IPS DF 19.7 (cell line): Measurements from ENCODE around the gene HABP4.

Experiments
- DNase-seq: peaks from one replicate; pipeline ENCODE4 v3.0.0-alpha.2; 2013; ENCODE audit warnings: low read depth, low spot score

The HABP4 gene

DNA sequence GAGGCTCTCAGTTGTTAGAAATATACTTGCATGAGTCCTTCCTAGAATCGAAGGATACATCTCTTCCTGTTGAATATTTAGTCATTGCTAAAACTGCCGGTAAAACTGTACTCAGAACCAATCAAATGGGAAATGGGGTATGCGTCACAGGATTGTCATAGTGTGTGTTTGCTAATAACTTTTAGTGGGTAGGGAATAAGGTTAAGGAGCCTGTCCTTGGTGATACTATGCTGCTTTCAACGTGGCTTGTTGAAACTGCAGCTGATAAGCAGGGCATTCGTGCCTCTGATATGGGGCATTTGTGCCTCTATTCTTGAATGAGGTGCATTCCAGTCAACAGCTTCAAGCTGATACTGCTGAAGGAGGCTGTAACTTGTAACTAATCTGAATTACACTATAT, 26.6 kb downstream of the HABP4 start:
- DNase-seq = no peak

DNA sequence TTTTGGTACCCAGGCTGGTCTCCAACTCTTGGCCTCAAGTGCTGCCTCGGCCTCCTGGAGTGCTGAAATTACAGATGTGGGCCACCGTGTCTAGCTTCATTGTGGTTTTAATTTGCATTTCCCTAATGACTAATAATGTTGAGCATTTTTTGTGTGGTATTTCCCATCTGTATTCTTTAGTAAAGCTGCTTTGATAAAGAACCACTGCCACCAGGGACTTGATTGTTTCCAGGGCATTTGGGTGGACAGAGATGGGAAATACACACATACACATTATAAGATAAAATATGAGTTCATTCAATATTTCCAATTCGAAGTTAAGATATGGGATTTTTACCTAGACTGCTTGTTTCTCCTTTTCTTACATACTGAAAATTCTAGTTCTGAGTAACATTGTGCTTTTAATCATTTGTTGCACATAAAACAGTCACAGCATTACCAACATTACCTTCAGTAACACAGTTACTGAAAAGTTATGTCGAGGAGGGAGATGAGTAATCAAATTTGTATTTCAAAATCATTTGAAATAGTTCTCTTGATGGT, 28.9 kb downstream of the HABP4 start:
- DNase-seq = no peak

DNA sequence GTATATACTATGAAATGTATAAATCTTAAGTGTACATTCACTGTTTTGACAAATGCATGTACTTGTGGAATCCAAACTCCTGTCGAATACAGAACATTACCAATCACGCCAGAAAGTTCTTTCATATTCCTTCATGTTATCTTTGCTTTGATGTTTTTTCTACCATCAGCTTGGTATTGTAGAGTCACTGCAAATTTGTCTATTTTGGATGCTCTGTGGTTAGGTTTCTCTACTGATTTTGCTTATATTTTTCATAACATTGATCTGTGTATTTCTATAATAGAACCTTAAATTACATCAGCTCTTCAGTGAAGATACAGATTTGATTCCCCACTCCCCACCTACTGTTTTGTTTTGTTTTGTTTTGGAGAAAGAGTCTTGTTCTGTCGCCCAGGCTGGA, 30.8 kb downstream of the HABP4 start:
- no peak for DNase-seq

DNA sequence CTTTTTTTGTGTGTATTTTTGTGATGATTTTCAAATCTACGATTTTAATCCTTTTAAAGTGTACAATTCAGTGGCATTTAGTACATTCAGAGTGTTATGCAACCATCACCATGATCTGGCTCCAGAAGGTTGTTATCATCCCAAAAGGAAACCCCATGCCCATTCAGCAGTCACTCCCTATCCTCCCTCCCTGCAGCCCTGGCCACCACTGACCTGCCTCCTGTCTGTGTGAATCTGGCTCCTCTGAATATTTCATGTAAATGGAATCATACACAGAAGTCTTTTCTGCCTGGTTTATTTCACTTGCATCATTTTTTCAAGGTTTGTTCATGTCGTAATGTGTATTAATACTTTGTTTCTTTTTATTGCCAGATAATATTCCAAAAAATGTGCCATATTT, 32.5 kb downstream of the HABP4 start:
- DNase-seq = no peak

DNA sequence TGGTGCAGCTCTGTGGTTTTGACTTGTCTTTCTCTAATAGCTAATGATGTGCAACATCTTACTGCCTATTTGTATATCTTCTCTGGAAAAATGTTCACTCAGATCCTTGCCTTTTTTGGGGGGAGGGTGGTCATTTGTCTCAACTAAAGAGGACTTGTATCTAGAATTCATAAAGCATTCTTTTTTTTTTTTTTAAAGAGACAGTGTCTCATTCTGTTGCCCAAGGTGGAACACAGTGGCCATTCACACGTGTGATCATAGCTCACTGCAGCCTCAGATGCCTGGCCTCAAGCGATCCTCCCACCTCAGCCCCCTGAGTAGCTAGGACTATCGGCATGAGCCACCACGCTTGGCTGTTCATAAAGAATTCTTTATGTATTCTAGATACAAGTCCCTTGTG, 33.2 kb downstream of the HABP4 start:
- DNase-seq = no peak

DNA sequence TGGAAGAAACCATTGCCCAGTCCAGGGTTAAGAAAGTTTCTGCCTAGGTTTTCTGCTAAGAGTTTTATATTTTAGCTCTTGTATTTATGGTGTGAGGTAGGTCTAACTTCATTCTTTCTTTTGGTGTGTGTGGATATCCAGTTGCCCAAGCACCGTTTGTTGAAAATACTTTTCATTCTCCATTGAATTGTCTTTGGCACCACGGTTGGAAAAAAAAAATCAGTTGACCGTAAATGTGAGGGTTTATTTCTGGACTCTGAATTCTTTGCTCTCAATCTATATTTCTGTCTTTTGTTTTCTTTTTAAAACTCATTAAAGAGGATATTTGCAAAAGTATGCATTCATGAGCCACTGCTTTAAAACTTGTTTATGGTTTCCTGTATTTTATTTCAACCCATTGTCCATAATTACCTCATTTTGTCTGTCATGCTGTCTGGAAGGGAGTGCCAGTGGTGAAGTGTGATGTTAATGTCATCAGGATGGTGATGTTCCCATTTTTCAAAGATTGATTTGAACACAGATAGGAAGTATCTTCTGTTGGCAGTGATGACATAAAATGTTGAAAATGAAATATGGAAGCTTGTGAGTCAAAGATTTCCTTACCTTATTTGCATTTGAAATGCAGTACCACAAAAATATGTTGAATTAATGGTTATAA, 33.9 kb downstream of the HABP4 start:
- no peak for DNase-seq

DNA sequence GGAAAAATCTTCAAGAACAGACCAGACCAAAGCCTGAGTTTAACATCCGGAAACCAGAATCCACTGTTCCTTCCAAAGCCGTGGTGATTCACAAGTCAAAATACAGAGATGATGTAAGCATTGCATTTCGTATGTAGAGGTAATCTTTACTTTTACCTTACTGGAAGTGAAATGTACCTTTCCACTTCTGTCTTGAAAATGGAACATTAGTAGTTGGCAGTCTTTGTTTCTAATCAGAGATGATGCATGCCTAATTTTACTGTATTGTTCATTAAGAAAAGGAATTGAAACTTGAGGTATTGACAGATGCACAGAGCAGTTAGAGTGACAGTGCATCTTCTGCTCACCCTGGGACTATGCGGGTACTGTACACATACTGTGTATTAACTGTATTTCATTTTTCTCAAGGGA, 34.6 kb downstream of the HABP4 start:
- DNase-seq = no peak

DNA sequence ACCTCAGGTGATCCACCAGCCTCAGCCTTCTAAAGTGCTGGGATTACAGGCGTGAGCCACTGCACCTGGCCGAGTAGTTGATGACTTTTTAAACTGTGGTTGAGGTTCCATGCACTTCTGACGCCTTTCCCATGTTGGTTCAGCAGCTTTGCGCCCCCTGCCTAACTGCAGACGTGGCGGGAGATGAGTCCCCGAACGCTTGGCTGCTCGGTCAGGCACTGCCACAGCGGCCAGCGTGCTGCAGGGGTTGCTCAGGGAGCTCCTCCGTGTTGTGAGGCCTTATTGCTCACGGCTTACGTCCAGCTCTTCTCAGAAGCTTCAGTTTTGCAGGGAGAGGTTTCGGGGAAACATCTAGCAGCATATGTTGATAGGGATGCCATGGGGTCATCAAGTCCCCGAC, 35.3 kb downstream of the HABP4 start:
- no peak for DNase-seq

DNA sequence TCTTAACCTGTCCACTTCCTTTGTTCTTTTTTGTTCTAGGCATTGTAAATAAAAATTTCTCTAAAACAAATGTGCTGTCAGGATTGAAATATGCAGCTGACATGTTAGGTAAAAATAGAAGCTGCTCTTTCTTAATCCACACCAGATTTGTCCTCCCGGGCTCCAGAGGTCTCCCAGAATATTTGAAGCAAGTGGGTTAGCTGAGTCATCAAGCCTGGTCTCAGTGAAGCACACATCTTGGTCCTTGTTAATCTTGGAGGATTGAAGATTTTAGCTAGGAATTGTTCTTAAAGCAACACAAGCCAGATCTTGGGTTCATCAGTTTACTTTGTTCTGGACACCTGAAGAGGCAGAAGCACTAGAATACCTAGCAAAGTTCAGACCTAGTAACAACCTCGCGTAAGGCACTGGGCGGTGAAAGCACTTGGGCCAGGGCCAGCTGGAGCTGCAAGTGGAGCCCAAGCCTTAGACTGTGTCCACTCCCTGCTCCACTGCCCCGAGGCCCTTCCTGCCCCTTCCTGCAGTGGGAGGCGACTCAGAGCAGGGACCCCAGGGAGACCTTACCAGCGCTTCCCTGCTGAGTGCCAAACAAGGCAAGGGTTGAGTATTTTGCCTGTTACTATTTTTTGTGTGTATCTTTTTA, 36.5 kb downstream of the HABP4 start:
- no peak for DNase-seq

DNA sequence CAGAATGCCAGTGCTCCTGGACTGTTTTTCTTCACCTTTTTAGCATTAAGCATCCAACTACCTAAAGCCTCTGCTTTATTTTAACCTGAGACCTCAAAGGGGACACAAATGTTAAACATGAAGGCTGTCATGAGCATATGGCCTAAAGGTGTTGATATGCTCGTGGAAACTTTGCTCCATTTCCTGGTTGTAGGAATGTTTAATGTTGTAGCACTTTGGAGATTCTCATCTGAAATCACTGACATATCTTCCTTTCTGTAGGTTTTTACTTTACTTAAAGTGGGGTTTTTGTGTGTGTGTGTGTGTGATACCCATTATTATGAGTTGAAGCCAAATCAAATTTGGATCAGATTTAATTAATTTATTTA, 37.0 kb downstream of the HABP4 start:
- DNase-seq = no peak

DNA sequence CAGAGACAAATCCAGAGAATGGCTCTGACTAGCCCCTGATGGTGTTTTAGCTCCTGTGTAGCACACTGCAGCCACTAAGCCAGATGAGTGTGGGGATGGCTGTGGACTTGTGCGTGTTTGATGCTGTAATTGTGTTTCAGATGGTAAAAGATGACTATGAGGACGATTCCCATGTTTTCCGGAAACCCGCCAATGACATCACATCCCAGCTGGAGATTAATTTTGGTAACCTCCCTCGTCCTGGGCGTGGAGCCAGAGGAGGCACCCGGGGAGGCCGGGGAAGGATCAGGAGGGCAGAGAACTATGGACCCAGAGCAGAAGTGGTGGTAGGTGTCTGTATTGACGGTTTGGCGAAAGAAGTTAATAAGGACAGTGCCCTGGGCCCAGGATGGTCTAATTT, 38.0 kb downstream of the HABP4 start:
- DNase-seq = no peak

DNA sequence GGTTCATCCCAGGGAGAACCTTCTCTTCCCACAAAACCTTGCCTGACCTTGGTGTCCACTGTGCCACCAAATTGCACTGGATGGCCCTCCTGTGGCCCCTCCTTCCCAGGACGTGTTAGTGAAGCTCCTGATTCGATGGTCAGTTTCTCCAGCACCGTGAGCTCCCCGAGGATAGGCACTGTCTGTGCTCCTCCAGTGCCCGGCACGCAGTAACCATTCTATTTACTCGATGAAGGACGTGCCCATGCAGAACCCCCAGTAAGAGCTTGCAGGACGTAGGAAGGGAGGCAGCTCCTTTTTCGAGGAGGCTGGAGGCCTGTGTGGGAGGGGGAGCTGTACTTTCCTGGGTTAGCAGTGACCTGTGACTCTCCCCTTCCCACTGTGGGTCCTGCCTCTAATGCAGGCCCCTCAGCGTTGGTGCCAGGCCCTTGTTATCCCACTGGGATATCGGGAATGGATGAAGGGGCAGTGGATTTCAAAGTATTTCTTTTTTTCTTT, 39.6 kb downstream of the HABP4 start:
- DNase-seq = no peak

DNA sequence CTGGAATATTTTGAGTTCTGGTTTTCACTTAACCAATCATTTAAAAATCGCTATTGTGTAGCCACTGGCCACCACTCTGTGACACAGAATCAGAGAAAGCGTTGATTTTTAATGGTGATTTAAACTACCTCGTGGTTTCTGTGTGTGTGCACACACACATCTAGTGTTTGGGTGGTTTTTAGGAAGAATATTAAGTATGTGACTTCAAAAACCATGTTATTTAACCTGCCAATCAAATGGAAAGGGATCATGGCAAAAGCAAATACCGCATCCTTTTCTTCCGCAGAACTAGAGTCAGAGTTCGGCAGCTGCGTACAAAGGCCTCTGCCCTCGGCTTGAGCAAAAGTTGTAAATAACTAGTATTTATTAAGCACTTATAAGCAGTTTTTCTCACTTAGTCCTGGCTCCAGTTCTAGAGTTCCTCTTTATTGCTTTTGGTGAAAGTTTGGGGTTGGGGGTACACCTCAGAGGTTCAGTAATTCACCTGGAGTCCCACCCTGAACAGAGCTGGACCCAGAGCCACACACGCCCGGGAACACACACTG, 40.6 kb downstream of the HABP4 start:
- no peak for DNase-seq

DNA sequence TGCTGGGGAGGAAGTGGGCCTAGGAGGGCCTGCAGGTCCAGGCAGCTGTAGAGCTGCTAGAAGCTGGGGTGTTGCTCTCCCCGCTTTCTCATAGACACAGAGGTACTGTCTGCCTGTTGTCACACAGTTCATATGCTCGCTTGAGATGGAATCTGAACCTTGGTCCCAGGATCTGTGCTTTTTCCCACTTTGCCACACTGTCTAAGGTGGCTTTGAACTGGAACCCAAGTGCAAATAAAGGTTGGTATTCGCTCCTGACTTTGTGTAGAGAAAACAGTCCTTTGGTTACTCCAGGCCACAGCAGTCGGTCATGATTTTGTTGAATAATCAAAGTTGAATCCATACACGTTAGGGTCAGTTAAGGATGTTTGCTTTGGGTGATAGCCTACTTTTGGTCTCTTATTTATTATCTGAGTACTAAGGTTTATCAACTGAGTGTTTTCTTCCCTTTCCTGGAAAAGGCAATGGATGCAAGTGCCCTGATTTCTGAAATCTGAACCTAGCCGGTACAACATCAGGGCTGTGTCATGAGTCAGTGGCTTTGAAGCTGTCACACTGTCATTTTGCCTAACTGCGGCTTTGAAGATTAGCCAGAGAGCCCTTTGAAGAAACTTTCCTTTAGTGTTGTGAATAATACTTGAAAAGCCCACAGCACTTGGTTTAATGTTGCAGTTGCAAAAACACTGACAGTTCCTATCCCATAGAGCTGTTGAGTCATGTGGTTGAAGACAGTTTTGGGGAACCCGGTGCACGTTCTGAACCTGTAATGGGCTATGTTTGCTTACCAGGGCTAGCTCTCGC, 41.3 kb downstream of the HABP4 start:
- no peak for DNase-seq

DNA sequence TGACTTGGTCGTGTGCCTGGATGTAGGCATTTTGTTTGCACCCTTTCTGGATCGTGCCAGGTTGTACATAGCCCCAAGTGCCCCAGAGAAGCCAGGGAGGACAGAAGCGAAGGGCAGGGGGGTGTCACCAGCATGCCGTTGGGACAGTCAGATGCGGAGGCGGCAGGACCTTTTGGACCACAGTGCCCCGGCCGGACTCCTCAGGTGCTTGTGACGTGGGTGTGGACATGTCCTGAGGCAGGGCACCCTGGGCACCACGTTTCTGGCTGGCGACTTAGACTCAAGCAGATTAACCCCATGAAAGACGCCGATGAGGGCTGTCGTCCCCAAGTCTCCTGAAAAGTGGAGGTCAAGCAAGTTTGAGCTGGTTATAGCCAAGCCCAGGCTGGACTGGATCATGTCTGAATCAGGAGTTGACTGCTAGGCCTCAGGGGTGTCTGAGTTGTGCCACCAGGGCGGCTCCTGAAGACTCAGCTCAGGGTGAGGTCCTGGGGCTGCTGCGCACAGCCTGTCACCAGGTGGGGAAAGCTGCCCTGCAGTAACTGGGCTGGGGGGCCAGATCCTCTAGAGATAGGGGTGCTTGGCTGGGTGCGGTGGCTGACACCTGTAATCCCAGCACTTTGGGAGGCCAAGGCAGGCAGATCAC, 42.0 kb downstream of the HABP4 start:
- DNase-seq = no peak

DNA sequence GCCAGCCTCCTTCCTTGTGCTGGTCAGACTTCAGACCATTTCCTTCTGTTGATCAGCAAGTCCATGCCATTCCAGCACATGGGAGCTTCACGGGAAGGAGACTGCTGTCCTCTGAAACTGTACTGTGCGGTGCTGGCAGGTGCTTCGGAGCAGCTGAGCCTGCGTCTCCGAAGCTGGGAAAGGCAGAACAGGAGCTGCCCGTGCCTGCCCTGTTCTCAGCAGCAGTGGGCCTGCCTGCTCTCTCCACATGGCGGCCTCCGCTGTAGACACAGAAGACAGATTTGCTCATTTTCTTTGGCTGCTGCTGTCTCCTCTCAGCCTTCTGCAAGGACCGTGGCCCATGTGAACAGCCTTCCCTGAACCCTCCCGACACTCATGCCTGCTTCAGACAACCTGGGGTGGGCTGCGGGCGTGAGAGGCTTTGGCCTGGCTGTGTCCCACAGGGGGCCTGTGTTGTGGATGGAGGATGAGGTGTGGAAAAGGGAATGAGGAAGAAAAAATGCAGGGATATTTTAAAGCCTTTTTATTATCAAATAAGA, 43.1 kb downstream of the HABP4 start:
- DNase-seq = no peak

DNA sequence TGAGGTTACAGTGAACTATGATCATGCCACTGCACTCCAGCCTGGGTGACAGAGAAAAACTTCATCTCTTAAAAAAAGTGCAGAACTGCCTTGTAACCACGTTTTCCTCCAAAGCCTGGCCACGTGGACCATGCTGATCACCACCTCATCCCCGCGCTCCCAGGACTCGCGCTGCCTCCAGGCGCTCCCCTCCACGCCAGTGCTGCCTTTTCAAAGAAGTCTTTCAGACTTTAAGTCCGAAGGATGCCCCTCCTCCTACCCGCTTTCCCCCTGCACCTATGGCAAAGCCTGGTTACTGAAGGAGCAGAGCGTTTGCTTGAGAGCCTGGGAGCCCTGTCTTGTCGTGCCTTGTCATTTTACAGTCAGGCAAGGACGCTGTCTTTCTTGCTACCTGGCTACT, 43.8 kb downstream of the HABP4 start:
- no peak for DNase-seq

DNA sequence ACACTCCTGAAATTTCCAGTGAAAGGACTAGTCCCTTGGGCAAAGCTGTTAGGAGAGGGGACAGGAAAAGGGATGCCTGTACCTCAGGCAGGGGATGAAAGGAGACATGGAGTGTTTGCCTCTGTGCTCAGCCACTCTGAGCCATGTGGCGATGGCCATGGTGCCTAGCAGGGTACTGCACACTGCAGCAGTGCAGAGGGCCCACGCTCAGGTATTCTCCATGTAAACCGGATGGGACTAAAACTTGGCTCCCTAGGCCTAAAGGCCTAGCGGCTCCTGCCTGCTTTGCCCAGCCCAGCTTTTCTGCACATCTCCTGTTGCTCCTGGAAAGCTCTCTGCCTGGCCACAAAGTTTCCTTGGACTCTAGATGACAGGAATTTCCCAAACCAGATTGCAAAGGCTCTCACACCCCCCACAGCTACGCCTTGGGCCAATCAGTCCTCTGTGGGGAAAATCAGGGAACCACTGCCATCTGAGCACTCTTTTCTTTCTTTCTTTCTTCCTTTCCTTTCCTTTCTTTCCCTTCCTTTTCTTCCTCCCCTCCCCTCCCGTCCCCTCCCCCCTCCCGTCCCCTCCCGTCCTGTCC, 44.3 kb downstream of the HABP4 start:
- DNase-seq = no peak

DNA sequence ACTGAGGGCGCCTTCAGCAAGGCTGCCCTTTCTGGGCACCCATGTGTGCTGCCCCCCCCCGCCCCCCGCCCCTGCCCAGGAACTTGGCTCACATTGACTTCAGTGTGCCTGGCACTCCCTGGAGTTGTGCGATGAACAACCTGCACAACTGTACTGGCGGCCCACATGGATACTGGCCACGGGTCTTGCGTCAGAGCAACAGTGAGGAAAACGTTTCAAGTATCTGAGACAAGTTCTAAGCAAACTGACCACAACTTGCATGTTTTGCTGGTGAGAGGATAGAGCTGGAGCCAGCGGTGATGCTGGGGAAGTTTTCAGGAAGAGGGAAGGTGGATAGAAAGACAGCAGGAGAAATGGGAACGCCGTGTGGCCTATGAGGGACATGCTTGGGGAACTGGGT, 45.4 kb downstream of the HABP4 start:
- no peak for DNase-seq

DNA sequence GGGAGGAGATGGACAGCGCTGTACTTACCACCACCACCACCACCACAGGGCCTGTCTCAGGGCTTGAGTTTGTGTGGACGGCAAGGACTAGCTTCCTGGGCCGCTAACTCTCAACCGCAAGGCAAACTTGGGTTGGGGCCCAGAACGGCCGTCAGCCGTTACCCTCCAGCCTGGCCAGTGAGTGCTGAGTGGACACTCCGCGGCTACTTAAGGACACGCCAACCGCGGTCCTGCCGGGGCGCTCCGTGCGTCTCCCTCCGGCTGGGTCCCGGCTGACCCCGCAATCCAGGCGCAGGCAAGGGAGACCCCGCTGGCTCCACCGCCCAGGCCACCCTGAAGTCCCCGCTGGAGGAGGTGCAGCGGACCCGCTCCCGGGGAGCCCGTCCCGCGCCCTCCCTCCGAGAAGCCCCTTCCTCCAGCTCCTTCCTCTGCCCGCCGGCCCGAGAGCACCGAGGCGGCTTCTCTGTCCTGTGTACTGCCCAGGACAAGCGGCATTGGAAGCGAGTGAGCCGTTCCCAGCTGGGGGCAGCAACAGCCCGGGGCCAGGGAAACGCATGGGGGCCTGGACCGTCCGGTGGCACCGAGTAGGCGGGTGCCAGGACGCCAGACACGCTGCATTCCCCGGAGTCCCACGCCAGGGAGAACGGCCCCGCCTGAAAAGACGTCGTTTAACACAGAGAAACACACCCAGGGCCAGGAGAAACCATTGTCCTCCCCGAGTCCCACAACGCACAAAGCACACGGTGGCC, 46.6 kb downstream of the HABP4 start:
- DNase-seq = no peak

DNA sequence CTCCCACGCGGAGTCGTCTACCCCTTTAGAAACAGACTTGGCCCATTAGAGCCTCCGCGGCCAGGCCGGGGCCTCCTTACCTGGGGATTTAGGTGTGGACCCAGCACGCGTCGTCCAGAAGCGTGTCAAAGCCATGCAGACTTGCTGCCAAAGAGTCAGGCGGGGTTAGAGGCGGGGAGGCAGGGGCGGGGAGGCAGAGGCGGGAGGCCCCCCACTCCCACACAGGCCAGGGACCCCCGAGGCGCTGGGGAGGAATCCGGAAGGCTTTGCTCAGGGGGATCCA, 47.1 kb downstream of the HABP4 start:
- DNase-seq = no peak
